Gastroesophageal sphincter (tissue), 4 donors: ENCODE data around the gene KPNA1. TPM values are rescaled to one million over a fixed set of nuclear protein-coding genes. Genes with fewer than 3 reads are reported as not detected.
"Not testable (repeated sequence)": the region's sequence is repeated elsewhere in the genome, so short reads cannot be mapped to it uniquely, and the experiment has no call there.

Experiments
- ATAC-seq: fragments of 150-250 bp; one replicate; pipeline ENCODE4 v1.9.1; 2016; ENCODE audit warnings: mild to moderate bottlenecking, moderate library complexity
- H3K27ac ChIP-seq, 4 donors: fragments of 200-600 bp; sonication (generic) in 3 of 4; 1 replicate in 3 of 4; 2 replicates in 1 of 4; pipeline ENCODE4 v1.5.1; 2016 to 2019
- H3K27me3 ChIP-seq: fragments of 200-600 bp; sonication (generic); one replicate; pipeline ENCODE4 v1.5.1; 2019
- H3K36me3 ChIP-seq, 2 donors: fragments of 200-600 bp; sonication (generic); one replicate each; pipeline ENCODE4 v1.5.1; 2019; ENCODE audit warnings: control low read depth in 1 of 2
- H3K4me1 ChIP-seq, 3 donors: fragments of 200-600 bp; sonication (generic); 1 replicate in 2 of 3; 2 replicates in 1 of 3; pipeline ENCODE4 v1.5.1; 2016 to 2019; ENCODE audit warnings: control low read depth in 2 of 3
- H3K4me3 ChIP-seq, 2 donors: fragments of 200-600 bp; sonication (generic); one replicate each; pipeline ENCODE4 v1.5.1; 2019; ENCODE audit warnings: mild to moderate bottlenecking in 1 of 2, moderate library complexity in 1 of 2
- H3K9me3 ChIP-seq, 3 donors: fragments of 200-600 bp; sonication (generic); one replicate each; pipeline ENCODE4 v1.5.1; 2017 to 2019; ENCODE audit warnings: control low read depth in 2 of 3
- EP300 ChIP-seq: sonication (generic); formaldehyde crosslinking; IDR thresholded peaks from one replicate; pipeline ENCODE4 v1.6.1; 2017; ENCODE audit warnings: antibody characterized with exemption, mild to moderate bottlenecking
- POLR2A ChIP-seq, 2 donors: fragments of 450-650 bp; IDR thresholded peaks; one replicate each; pipeline ENCODE4 v1.6.1; 2017; ENCODE audit warnings: antibody characterized with exemption in 2 of 2, mild to moderate bottlenecking in 2 of 2, moderate library complexity in 1 of 2
- POLR2AphosphoS5 ChIP-seq: sonication (generic); formaldehyde crosslinking; IDR thresholded peaks from one replicate; pipeline ENCODE4 v1.6.1; 2017; ENCODE audit warnings: antibody characterized with exemption
- WGBS, 2 donors: methylation state at CpG; one replicate each; pipeline ENCODE4 v1.1.5; 2018; ENCODE audit warnings: low coverage in 1 of 2; 5-methylcytosine and 5-hydroxymethylcytosine counted together
- total RNA-seq, 4 donors: library from RNA; depleted of rRNA; stranded (reverse); fragments of >200 nt; gene quantifications; one replicate each; pipeline ENCODE4 v1.1.0, GENCODE V29; 2016
- TF ChIP-seq, protein P1 (sequence below), 4 experiments: fragments of 200-600 bp in 2 of 4; fragments of 450-650 bp in 2 of 4; sonication (generic) in 1 of 4; IDR thresholded peaks; one replicate each; pipeline ENCODE4 v1.5.1; 2017 to 2019; ENCODE audit warnings: antibody characterized with exemption in 4 of 4, mild to moderate bottlenecking in 2 of 4, moderate library complexity in 2 of 4

Gene KPNA1
- total RNA-seq, 4 donors from 2014 or later = 39.8 to 61.3 (median 41.3) TPM

DNA sequence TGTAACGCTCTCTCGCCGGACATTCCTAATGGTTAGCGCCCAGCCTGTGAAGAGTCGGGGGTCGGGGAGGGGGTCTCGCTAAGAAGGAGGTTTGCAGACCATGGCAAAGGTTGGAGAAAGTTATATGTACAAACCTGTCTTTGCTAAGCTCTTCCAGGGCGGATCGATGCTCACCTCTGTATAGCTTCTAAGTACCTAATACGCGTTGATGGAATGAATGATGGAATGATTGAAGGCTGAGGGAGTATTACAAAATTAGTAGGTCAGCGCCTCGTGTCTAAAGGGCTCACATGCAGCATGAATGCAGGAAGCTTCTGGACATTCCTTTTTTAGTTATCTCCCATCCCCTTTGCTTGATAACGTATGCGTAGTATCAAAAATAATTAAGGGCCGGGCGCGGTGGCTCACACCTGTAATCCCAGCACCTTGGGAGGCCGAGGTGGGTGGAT, 305 bp upstream of the KPNA1 start:
- no peak for ATAC-seq
- no peaks in the 10 kb centered on the region for H3K27me3 ChIP-seq
- H3K4me3 ChIP-seq = peak overlapping the region; percentile 83 to 95
- no peaks in the 10 kb centered on the region for H3K36me3 ChIP-seq
- no peak for TF ChIP-seq EP300
- no peak for TF ChIP-seq POLR2A (IDR thresholded peaks at IDR 0.05)
- TF ChIP-seq, protein P1, sequence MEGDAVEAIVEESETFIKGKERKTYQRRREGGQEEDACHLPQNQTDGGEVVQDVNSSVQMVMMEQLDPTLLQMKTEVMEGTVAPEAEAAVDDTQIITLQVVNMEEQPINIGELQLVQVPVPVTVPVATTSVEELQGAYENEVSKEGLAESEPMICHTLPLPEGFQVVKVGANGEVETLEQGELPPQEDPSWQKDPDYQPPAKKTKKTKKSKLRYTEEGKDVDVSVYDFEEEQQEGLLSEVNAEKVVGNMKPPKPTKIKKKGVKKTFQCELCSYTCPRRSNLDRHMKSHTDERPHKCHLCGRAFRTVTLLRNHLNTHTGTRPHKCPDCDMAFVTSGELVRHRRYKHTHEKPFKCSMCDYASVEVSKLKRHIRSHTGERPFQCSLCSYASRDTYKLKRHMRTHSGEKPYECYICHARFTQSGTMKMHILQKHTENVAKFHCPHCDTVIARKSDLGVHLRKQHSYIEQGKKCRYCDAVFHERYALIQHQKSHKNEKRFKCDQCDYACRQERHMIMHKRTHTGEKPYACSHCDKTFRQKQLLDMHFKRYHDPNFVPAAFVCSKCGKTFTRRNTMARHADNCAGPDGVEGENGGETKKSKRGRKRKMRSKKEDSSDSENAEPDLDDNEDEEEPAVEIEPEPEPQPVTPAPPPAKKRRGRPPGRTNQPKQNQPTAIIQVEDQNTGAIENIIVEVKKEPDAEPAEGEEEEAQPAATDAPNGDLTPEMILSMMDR (IDR thresholded peaks at IDR 0.05) = no peak
- TF ChIP-seq POLR2AphosphoS5 = no peak
- no peaks in the 10 kb centered on the region for H3K9me3 ChIP-seq
- H3K27ac ChIP-seq = peak overlapping the region in 3 of 4 donors; percentile 96 to 99 (median 99)
- peaks cover 3 to 35% (median 7%) of the 10 kb centered on the region in 3 donors for H3K4me1 ChIP-seq
- WGBS, 2 donors = 35 to 57% methylated on average over 8 to 9 of the region's 19 CpGs

DNA sequence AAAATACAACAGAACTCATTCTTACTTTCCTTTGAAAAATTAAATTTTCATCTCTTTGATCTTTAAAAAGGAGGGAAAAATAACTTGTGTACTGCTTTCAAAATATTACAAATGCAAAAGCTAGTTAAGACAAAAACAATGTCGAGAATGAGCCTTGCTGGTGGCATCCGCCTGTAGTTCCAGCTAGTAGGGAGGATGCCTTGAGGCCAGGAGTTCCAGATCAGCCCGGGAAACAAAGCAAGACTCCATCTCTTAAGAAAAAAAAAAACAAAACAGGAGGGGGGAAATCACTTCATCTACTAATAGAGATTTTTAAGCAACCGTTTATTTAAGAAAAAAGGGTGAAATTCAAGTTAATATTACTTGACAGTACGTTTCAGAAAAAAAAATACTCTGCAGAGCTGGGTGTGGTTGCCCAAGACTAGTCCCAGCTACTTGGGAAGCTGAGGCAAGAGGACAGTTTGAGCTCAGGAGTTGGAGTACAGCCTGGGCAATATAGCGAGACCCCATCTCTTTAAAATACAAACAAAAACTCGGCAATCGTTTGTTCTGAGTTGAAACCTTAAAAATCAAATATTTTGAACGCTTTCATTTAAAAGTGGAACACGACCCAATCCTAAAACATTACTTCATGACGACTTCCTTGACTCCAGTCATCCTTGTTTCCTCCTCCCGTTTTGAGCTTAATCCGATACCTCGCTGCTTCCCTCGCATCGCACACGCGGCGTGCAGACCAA, 1.2 kb downstream of the KPNA1 start:
- peaks cover 3 to 43% (median 7%) of the 10 kb centered on the region in 3 donors for H3K4me1 ChIP-seq
- H3K4me3 ChIP-seq = peak overlapping the region; percentile 83 to 95
- TF ChIP-seq POLR2A (IDR thresholded peaks at IDR 0.05) = no peak
- peak; percentile 53 for TF ChIP-seq POLR2AphosphoS5
- ATAC-seq = no peak
- H3K36me3 ChIP-seq = no peaks in the 10 kb centered on the region
- WGBS, 2 donors = 2 to 10% methylated on average over 16 to 19 of the region's 19 CpGs
- peak overlapping the region; percentile 96 to 99 (median 98) for H3K27ac ChIP-seq
- H3K27me3 ChIP-seq = no peaks in the 10 kb centered on the region
- no peaks in the 10 kb centered on the region for H3K9me3 ChIP-seq

DNA sequence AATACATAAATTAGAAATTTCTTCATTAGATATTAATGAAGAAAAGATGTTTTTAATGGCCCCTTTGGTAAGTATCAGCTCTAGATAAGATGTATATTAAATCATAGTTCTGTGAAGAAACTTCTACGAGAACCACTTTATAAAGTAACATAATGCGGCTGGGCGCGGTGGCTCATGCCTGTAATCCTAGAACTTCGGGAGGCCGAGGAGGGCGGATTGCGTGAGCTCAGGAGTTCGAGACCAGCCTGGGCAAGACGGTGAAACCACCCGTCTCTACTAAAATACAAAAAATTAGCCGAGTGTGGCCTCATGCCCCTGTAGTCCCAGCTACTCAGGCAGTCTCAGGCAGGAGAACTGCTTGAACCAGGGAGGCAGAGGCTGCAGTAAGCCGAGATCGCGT, 2.5 kb downstream of the KPNA1 start:
- no peaks in the 10 kb centered on the region for H3K9me3 ChIP-seq
- no peaks in the 10 kb centered on the region for H3K36me3 ChIP-seq
- no peaks in the 10 kb centered on the region for H3K27me3 ChIP-seq
- no peak overlapping the region for H3K4me3 ChIP-seq
- no peak for ATAC-seq
- TF ChIP-seq POLR2AphosphoS5 = no peak
- TF ChIP-seq, protein P1 (IDR thresholded peaks at IDR 0.05) = no peak
- no peak for TF ChIP-seq EP300
- TF ChIP-seq POLR2A (IDR thresholded peaks at IDR 0.05) = no peak
- 85 to 90% methylated on average over 9 to 15 of the region's 15 CpGs for WGBS, 2 donors
- H3K27ac ChIP-seq = no peak overlapping the region
- peaks cover 6 to 49% (median 7%) of the 10 kb centered on the region in 3 donors for H3K4me1 ChIP-seq

GRCh38 chr3:122510878-122511535, 3.7 kb downstream of the KPNA1 start:
- Histone ChIP-seq H3K9me3 (no peaks in the 10 kb centered on the region), H3K36me3 (no peaks in the 10 kb centered on the region), H3K4me3 (no peak overlapping the region), H3K27me3 (no peaks in the 10 kb centered on the region), H3K27ac (peak overlapping the region in 1 of 4 donors; percentile 5), H3K4me1 (peaks cover 6 to 49% (median 7%) of the 10 kb centered on the region in 3 donors)
- no peak for ATAC-seq
- no peak for TF ChIP-seq EP300
- TF ChIP-seq, protein P1 (IDR thresholded peaks at IDR 0.05) = no peak
- no peak for TF ChIP-seq POLR2A (IDR thresholded peaks at IDR 0.05)
- TF ChIP-seq POLR2AphosphoS5 = no peak
- 83 to 91% methylated on average over 6 to 8 of the region's 8 CpGs for WGBS, 2 donors

DNA sequence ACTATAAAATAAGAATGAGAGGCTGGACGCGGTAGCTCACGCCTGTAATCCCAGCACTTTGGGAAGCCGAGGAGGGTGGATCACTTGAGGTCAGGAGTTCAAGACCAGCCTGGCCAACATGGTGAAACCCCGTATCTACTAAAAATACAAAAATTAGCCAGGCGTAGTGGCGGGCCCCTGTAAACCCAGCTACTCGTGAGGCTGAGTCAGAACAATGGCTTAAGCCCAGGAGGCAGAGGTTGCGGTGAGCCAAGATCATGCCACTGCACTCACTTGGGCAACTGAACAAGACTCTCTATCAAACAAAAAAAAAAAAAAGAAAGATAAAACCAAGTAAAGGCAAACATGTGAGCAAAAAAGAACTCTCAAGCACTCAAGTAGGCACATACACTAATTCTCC, 5.8 kb downstream of the KPNA1 start:
- not testable (repeated sequence) for H3K27me3 ChIP-seq, H3K4me3 ChIP-seq, H3K9me3 ChIP-seq, H3K27ac ChIP-seq, H3K36me3 ChIP-seq, ATAC-seq
- peaks cover 6 to 49% (median 7%) of the 10 kb centered on the region in 3 donors for H3K4me1 ChIP-seq
- 72 to 91% methylated on average over 8 to 9 of the region's 9 CpGs for WGBS, 2 donors
